Transverse colon (tissue), 4 donors: ENCODE data around the gene HDAC4. TPM values are rescaled to one million over a fixed set of nuclear protein-coding genes. Genes with fewer than 3 reads are reported as not detected.

Source experiments
- DNase-seq: peaks from one replicate; pipeline ENCODE4 v3.0.0-alpha.2; 2019
- H3K27ac ChIP-seq, 4 donors: fragments of 200-600 bp; sonication (generic); 2 replicates each; pipeline ENCODE4 v1.5.1; 2016 to 2018; ENCODE audit warnings: inconsistent platforms in 4 of 4
- H3K27me3 ChIP-seq: fragments of 200-600 bp; sonication (generic); 2 replicates; pipeline ENCODE4 v1.5.1; 2017; ENCODE audit warnings: inconsistent platforms
- H3K36me3 ChIP-seq, 4 donors: fragments of 200-600 bp; sonication (generic); 2 replicates each; pipeline ENCODE4 v1.5.1; 2017 to 2019; ENCODE audit warnings: inconsistent platforms in 4 of 4
- H3K4me1 ChIP-seq, 4 donors: fragments of 200-600 bp; sonication (generic); 2 replicates each; pipeline ENCODE4 v1.5.1; 2017 to 2020; ENCODE audit warnings: inconsistent platforms in 4 of 4
- H3K4me3 ChIP-seq, 4 donors: fragments of 200-600 bp; sonication (generic); 1 replicate in 1 of 4; 2 replicates in 3 of 4; pipeline versions ENCODE4 v1.5.1 to v1.6.1; 2017 to 2019; ENCODE audit warnings: inconsistent platforms in 4 of 4
- H3K9me3 ChIP-seq, 2 donors: fragments of 200-600 bp; sonication (generic); 2 replicates each; pipeline ENCODE4 v1.5.1; 2017 to 2019; ENCODE audit warnings: inconsistent platforms in 2 of 2
- EP300 ChIP-seq: sonication (generic); formaldehyde crosslinking; IDR thresholded peaks from one replicate; pipeline ENCODE4 v1.6.1; 2017; ENCODE audit warnings: antibody characterized with exemption, low read depth
- POLR2A ChIP-seq: fragments of 450-650 bp; IDR thresholded peaks from one replicate; pipeline ENCODE4 v1.6.1; 2016; ENCODE audit warnings: antibody characterized with exemption, mild to moderate bottlenecking, moderate library complexity
- POLR2AphosphoS5 ChIP-seq, 3 donors: sonication (generic); formaldehyde crosslinking; IDR thresholded peaks; one replicate each; pipeline ENCODE4 v1.6.1; 2016; ENCODE audit warnings: antibody characterized with exemption in 3 of 3
- WGBS, 2 donors: methylation state at CpG; one replicate each; pipeline ENCODE4 v1.1.5; 2018; ENCODE audit warnings: low coverage in 1 of 2; 5-methylcytosine and 5-hydroxymethylcytosine counted together
- in situ Hi-C, 4 donors: fragments of 200-750 bp; cut with MboI; loops; one replicate each; pipeline versions ENCODE4 v1.15.0 to v1.15.1; 2017; ENCODE audit warnings: low sequenced_read_pairs in 3 of 4, low pct_ligation_motif_present in 1 of 4, low pct_unique_long_range_greater_than_20kb in 1 of 4
- intact Hi-C: fragments of 100-400 bp; cut with DNase I; formaldehyde crosslinking; loops from one replicate; pipeline ENCODE4 v1.15.1; 2023; ENCODE audit warnings: low total_unique reads
- total RNA-seq, 4 donors: library from RNA; depleted of rRNA; stranded (reverse); fragments of >200 nt; gene quantifications; one replicate each; pipeline ENCODE4 v1.1.0, GENCODE V29; 2016
- TF ChIP-seq, protein P1 (sequence below), 5 experiments: fragments of 200-600 bp in 3 of 5; fragments of 450-650 bp in 2 of 5; sonication (generic) in 3 of 5; IDR thresholded peaks; 1 replicate in 2 of 5; 2 replicates in 3 of 5; pipeline ENCODE4 v1.5.1; 2016 to 2017; ENCODE audit warnings: antibody characterized with exemption in 5 of 5, inconsistent platforms in 3 of 5, mild to moderate bottlenecking in 2 of 5, moderate library complexity in 1 of 5

Gene HDAC4
- total RNA-seq, 4 donors from 2014 or later: 33.9 to 192 (median 112) TPM

DNA sequence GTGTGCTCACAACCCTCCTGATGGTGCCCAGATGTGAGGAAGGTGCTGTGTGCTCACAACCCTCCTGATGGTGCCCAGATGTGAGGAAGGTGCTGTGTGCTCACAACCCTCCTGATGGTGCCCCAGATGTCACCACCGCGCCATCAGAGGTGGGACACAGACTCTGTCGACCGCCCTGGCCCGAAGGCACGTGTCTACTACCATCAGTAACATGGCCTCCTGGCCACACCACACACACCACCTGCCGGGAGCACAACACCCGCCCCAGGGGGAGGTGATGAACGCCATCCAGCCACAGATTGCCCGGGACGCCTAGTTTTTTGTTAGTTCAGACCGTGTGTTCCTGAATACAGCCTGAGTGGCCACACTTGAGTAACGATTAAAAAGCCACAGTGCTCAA lies 24.5 kb downstream of the HDAC4 start:
- no peak overlapping the region for H3K27ac ChIP-seq
- H3K4me3 ChIP-seq: no peak overlapping the region
- no peak for TF ChIP-seq POLR2A
- no peak for TF ChIP-seq EP300
- no peak for TF ChIP-seq POLR2AphosphoS5 (IDR thresholded peaks at IDR 0.05)
- TF ChIP-seq, protein P1, sequence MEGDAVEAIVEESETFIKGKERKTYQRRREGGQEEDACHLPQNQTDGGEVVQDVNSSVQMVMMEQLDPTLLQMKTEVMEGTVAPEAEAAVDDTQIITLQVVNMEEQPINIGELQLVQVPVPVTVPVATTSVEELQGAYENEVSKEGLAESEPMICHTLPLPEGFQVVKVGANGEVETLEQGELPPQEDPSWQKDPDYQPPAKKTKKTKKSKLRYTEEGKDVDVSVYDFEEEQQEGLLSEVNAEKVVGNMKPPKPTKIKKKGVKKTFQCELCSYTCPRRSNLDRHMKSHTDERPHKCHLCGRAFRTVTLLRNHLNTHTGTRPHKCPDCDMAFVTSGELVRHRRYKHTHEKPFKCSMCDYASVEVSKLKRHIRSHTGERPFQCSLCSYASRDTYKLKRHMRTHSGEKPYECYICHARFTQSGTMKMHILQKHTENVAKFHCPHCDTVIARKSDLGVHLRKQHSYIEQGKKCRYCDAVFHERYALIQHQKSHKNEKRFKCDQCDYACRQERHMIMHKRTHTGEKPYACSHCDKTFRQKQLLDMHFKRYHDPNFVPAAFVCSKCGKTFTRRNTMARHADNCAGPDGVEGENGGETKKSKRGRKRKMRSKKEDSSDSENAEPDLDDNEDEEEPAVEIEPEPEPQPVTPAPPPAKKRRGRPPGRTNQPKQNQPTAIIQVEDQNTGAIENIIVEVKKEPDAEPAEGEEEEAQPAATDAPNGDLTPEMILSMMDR (IDR thresholded peaks at IDR 0.05): no peak
- H3K9me3 ChIP-seq: no peaks in the 10 kb centered on the region
- intact Hi-C loops (no loop called here), in situ Hi-C loops (no loop called here)
- no peak for DNase-seq
- WGBS, 2 donors: 94% methylated on average over 13 of the region's 13 CpGs; no CpG with 5 or more reads in 1 of the 2 donors
- no peaks in the 10 kb centered on the region for H3K36me3 ChIP-seq
- peaks cover 0 to 3% (median 0%) of the 10 kb centered on the region in 4 donors for H3K4me1 ChIP-seq
- H3K27me3 ChIP-seq: no peaks in the 10 kb centered on the region

DNA sequence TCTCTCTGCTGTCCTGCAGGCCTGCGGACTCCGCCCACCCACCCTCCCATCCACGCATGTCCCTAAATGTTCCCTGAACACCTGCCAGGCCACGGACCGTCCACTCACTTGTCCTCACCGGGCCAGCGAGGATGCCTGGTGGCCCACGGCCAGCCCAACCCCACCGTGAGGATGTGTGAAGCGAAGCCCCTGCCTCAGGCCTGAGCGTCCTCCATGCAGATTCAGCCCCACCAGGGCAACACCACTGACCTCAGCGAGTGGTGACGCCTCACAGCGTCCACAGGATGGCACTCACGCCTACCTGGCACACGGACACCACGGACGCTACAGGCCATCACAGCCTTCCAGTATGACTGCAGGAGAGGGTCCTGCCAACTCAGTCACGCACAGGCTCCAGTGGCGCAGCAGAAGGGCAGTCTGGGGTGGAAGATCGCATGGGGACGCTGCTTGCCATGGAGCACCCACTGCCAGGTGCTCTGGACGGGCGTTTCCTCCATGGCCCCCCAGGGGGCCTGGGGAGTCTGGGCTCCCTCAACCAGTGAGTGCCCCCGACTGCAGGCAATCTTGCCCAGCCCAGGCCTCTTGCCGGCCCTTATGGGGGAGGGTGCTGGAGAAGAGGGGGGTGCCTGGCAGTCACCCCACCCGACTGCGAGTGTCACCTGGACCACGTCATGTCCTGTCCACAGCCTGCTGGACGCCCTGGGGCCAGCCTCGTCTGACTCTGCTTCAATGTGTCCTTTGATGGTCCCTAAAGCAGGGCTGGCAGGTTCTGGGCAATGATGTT lies 25.4 kb downstream of the HDAC4 start:
- TF ChIP-seq, protein P1 (IDR thresholded peaks at IDR 0.05): no peak
- TF ChIP-seq POLR2AphosphoS5 (IDR thresholded peaks at IDR 0.05) (no peak), EP300 (no peak), POLR2A (no peak)
- H3K9me3 ChIP-seq: no peaks in the 10 kb centered on the region
- peaks cover 0 to 3% (median 0%) of the 10 kb centered on the region in 4 donors for H3K4me1 ChIP-seq
- H3K27me3 ChIP-seq: no peaks in the 10 kb centered on the region
- in situ Hi-C loops (no loop called here), intact Hi-C loops (no loop called here)
- WGBS, 2 donors: 94% methylated on average over 25 of the region's 31 CpGs; no CpG with 5 or more reads in 1 of the 2 donors
- no peak overlapping the region for H3K4me3 ChIP-seq
- H3K27ac ChIP-seq: no peak overlapping the region
- no peak for DNase-seq
- H3K36me3 ChIP-seq: no peaks in the 10 kb centered on the region

- DNase-seq: no peak
- Histone ChIP-seq H3K27ac (no peak overlapping the region), H3K4me1 (peaks cover 0 to 8% (median 0%) of the 10 kb centered on the region in 4 donors), H3K27me3 (no peaks in the 10 kb centered on the region), H3K36me3 (no peaks in the 10 kb centered on the region), H3K4me3 (no peak overlapping the region), H3K9me3 (no peaks in the 10 kb centered on the region)
- TF ChIP-seq, protein P1 (IDR thresholded peaks at IDR 0.05): no peak
- TF ChIP-seq POLR2AphosphoS5 (IDR thresholded peaks at IDR 0.05): no peak
- no peak for TF ChIP-seq POLR2A
- no peak for TF ChIP-seq EP300
- intact Hi-C loops: no loop called here
- in situ Hi-C loops: no loop called here
- WGBS, 2 donors: 99% methylated on average over 13 of the region's 13 CpGs; no CpG with 5 or more reads in 1 of the 2 donors
Measured at GRCh38 chr2:239374896-239375277, 25.9 kb downstream of the HDAC4 start.

DNA sequence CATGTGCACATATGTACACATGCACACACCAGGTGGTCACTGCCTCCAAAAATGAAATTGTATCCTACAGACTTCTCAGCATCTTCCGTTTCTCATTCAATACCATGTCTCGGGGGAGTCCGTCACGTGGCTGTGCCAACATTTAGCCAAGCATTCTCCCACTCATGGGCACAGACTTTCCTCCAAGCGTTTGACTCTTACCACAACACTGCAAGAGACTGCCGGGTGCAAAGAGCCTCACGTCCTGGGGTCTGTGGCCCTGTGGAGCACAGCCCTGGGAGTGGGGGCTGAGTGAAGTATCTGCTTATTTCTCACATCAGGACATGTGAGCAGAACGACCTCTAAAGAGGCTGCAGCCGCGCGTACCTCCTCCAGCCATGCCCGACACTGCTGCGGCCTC lies 28.0 kb downstream of the HDAC4 start:
- DNase-seq: no peak
- Histone ChIP-seq H3K27me3 (no peaks in the 10 kb centered on the region), H3K9me3 (no peaks in the 10 kb centered on the region), H3K4me1 (peaks cover 0 to 14% (median 4%) of the 10 kb centered on the region in 4 donors), H3K27ac (no peak overlapping the region), H3K36me3 (no peaks in the 10 kb centered on the region), H3K4me3 (no peak overlapping the region)
- 81 to 96% methylated on average over 3 to 13 of the region's 13 CpGs for WGBS, 2 donors
- in situ Hi-C loops (no loop called here), intact Hi-C loops (no loop called here)
- TF ChIP-seq, protein P1 (IDR thresholded peaks at IDR 0.05): no peak
- no peak for TF ChIP-seq POLR2A
- no peak for TF ChIP-seq POLR2AphosphoS5 (IDR thresholded peaks at IDR 0.05)
- TF ChIP-seq EP300: no peak
